Choroid plexus epithelial cell (primary cell): Measurements from ENCODE around the gene MYH7.
"Not testable (repeated sequence)": the region's sequence is repeated elsewhere in the genome, so short reads cannot be mapped to it uniquely, and the experiment has no call there.

Experiments used
- DNase-seq: peaks from one replicate; pipeline ENCODE4 v3.0.0-alpha.2; 2010; ENCODE audit warnings: low read depth
- H3K4me3 ChIP-seq: 2 replicates; pipeline ENCODE4 v1.5.1; 2011; ENCODE audit warnings: low read depth, mild to moderate bottlenecking, control low read depth, low read length, moderate library complexity
- CTCF ChIP-seq: conservative IDR thresholded peaks from 2 replicates; pipeline ENCODE4 v1.5.1; 2011; ENCODE audit warnings: low read depth, mild to moderate bottlenecking, control low read depth, inconsistent platforms, low read length, moderate library complexity

Gene MYH7

DNA sequence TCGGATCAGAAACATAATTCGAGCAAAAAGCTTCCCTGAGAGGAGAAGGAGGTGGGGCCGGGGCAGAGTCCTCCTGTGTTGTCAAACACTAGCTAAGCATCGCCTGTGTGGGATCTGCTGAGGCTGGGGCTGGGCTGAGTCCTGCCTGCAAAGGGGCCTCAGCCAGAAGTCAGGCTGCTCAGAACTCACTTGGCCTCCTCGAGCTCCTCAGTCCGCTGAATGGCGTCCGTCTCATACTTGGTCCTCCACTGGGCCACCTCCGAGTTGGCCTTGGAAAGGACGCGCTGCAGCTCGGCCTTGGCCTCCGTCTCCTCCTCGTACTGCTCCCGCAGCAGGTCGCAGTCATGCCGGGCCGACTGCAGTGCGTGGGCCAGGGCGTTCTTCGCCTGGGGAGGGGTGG is 17.4 kb downstream of the MYH7 start:
- H3K4me3 ChIP-seq = no peak overlapping the region
- DNase-seq = no peak
- TF ChIP-seq CTCF = no peak

GRCh38 chr14:23417269-23417668 is 18.2 kb downstream of the MYH7 start:
- DNase-seq, H3K4me3 ChIP-seq: not testable (repeated sequence)

DNA sequence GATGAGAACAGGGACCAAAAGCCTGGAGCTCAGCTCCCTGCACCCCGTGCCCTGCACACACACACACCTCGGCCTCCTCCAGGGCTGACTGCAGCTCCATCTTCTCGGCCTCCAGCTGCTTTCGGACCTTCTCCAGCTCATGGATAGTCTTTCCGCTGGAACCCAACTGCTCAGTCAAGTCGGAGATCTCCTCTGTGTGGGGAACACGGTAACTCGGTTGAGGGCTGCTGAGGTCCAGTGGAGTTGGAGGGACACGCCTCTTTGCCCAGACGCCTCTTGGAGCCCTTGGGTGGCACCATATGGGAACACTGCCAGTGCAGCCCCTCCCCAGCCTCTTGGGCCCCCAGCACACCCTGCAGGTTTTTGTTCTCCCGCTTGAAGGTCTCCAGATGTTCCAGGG is 18.7 kb downstream of the MYH7 start:
- no peak overlapping the region for H3K4me3 ChIP-seq
- no peak for DNase-seq
- no peak for TF ChIP-seq CTCF

- DNase-seq = no peak
- TF ChIP-seq CTCF = no peak
- no peak overlapping the region for H3K4me3 ChIP-seq
Measured at GRCh38 chr14:23415821-23416778, 19.4 kb downstream of the MYH7 start.

GRCh38 chr14:23414906-23415820 is 20.3 kb downstream of the MYH7 start:
- DNase-seq = no peak
- TF ChIP-seq CTCF = no peak
- H3K4me3 ChIP-seq = no peak overlapping the region

- no peak for DNase-seq
- no peak for TF ChIP-seq CTCF
- H3K4me3 ChIP-seq = no peak overlapping the region
Measured at GRCh38 chr14:23414254-23414653, 21.2 kb downstream of the MYH7 start.

DNA sequence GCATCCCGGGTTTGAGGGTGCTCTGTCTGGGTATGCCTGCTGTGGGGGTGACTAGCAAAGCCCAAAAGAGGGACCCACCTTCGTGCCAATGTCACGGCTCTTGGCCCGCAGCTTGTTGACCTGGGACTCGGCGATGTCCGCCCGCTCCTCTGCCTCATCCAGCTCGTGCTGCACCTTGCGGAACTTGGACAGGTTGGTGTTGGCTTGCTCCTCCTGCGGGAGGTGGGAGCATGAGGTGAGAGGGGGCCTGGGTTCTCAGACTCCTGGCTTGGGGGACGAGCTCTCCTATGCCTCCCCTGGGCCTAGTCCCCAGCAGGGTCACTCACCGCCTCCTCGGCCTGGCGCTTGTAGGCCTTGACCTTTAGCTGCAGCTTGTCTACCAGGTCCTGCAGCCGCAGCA is 21.8 kb downstream of the MYH7 start:
- H3K4me3 ChIP-seq = no peak overlapping the region
- DNase-seq = no peak
- no peak for TF ChIP-seq CTCF
